ENCODE results near the gene CIPC. TPM values are rescaled to one million over a fixed set of nuclear protein-coding genes. Genes with fewer than 3 reads are reported as not detected.
A peak's percentile ranks its signal among the peaks of the same experiment; 100 is the strongest.

Gene CIPC
- total and polyA plus RNA-seq, 8 donors: 18.6 to 24.3 (median 21.8) TPM

DNA sequence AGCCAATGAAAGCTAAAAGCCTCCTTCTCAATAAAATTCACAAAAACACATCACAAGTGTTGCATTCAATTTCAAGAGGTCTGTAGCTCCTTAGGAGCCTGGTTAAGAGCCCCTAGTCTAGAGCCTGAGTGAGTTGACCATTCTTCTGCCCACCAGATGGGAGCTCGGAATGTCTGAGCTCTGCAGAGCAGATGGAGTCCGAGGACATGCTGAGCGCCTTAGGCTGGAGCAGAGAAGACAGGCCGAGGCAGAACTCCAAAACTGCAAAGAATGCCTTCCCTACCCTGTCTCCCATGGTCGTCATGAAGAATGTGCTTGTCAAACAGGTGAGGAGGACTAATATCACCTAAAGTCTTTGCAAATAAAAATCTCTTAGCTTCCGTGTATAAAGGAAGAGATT, 11.6 kb downstream of the CIPC start:
- H3K4me3 ChIP-seq: no peak overlapping the region
- TF ChIP-seq, protein P1, sequence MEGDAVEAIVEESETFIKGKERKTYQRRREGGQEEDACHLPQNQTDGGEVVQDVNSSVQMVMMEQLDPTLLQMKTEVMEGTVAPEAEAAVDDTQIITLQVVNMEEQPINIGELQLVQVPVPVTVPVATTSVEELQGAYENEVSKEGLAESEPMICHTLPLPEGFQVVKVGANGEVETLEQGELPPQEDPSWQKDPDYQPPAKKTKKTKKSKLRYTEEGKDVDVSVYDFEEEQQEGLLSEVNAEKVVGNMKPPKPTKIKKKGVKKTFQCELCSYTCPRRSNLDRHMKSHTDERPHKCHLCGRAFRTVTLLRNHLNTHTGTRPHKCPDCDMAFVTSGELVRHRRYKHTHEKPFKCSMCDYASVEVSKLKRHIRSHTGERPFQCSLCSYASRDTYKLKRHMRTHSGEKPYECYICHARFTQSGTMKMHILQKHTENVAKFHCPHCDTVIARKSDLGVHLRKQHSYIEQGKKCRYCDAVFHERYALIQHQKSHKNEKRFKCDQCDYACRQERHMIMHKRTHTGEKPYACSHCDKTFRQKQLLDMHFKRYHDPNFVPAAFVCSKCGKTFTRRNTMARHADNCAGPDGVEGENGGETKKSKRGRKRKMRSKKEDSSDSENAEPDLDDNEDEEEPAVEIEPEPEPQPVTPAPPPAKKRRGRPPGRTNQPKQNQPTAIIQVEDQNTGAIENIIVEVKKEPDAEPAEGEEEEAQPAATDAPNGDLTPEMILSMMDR (IDR thresholded peaks at IDR 0.05): no peak
- H3K27me3 ChIP-seq: no peaks in the 10 kb centered on the region
- DNase-seq (no peak), ATAC-seq (no peak)
- H3K36me3 ChIP-seq: peaks cover 0 to 77% of the 10 kb centered on the region in 2 donors
- intact Hi-C loops (cut with DNase I): no loop called here
- H3K27ac ChIP-seq: no peak overlapping the region
- no peaks in the 10 kb centered on the region for H3K9me3 ChIP-seq
- H3K4me1 ChIP-seq: no peaks in the 10 kb centered on the region

DNA sequence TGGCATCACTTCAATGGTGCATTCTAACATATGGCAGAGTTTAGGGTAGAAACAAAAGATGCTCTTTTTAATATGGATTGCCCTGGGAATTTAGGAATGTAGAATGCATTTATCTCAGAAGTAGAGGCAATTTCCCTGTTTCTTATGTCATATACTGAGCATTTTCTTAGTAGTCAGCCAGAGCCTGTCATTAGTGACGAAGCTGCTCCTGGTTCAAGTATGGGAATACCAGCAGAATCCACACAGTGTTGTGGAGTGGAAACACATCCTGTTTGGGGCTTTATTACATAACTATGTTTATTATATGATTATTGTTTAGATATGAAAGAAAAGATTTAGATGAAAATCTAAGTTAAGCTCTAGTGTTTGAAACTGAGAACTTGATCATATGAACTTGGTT, 12.2 kb downstream of the CIPC start:
- TF ChIP-seq, protein P1 (IDR thresholded peaks at IDR 0.05): no peak
- H3K4me3 ChIP-seq: no peak overlapping the region
- H3K27me3 ChIP-seq: no peaks in the 10 kb centered on the region
- H3K9me3 ChIP-seq: no peaks in the 10 kb centered on the region
- no peak for DNase-seq
- peak overlapping the region in 1 of 2 donors; percentile 46 for H3K27ac ChIP-seq
- intact Hi-C loops (cut with DNase I): no loop called here
- no peaks in the 10 kb centered on the region for H3K4me1 ChIP-seq
- peaks cover 0 to 84% of the 10 kb centered on the region in 2 donors for H3K36me3 ChIP-seq
- no peak for ATAC-seq

DNA sequence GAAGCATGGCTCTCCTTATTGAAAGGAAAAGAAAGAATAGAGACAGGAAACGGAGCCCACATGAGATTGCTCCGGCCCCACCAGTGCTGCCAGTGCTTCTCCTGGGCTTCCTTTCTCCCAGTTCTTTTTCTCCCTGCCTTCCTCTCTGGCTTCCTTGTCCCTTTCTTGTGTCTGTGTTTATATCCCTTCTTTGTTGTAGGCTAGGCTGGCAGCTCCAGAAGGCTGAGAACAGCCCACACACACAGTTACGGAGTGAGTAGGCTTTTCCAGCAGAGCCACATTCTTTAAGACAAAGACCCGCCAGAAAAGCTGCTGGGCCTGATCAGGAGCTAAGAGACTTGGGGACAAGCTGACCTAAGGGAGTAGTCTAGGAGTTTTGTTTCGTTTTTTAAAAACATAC, 13.0 kb downstream of the CIPC start:
- peaks cover 0 to 80% of the 10 kb centered on the region in 2 donors for H3K36me3 ChIP-seq
- ATAC-seq (peak; percentile 74), DNase-seq (peak in 1 of 4 donors; percentile 81)
- no peak overlapping the region for H3K4me3 ChIP-seq
- no peaks in the 10 kb centered on the region for H3K4me1 ChIP-seq
- TF ChIP-seq, protein P1 (IDR thresholded peaks at IDR 0.05): no peak
- H3K27ac ChIP-seq: peak overlapping the region; percentile 24 to 46
- H3K9me3 ChIP-seq: no peaks in the 10 kb centered on the region
- intact Hi-C loops (cut with DNase I): no loop called here
- no peaks in the 10 kb centered on the region for H3K27me3 ChIP-seq

DNA sequence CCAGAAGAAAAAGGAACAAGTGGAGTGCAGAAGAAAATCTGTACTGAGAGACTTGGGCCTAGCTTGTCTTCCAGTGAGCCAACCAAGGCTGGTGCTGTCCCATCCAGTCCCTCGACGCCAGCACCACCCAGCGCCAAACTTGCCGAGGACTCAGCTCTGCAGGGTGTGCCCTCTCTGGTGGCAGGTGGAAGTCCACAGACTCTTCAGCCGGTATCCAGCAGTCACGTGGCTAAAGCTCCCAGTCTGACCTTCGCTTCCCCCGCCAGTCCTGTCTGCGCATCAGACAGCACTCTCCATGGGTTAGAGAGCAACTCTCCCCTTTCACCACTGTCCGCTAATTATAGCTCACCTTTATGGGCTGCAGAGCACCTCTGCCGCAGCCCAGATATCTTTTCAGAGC, 15.6 kb downstream of the CIPC start:
- ATAC-seq: no peak
- no peaks in the 10 kb centered on the region for H3K4me1 ChIP-seq
- H3K27me3 ChIP-seq: no peaks in the 10 kb centered on the region
- H3K4me3 ChIP-seq: no peak overlapping the region
- peaks cover 0 to 75% of the 10 kb centered on the region in 2 donors for H3K36me3 ChIP-seq
- TF ChIP-seq, protein P1 (IDR thresholded peaks at IDR 0.05): no peak
- no peak overlapping the region for H3K27ac ChIP-seq
- no peak for DNase-seq
- H3K9me3 ChIP-seq: no peaks in the 10 kb centered on the region
- intact Hi-C loops (cut with DNase I): no loop called here

DNA sequence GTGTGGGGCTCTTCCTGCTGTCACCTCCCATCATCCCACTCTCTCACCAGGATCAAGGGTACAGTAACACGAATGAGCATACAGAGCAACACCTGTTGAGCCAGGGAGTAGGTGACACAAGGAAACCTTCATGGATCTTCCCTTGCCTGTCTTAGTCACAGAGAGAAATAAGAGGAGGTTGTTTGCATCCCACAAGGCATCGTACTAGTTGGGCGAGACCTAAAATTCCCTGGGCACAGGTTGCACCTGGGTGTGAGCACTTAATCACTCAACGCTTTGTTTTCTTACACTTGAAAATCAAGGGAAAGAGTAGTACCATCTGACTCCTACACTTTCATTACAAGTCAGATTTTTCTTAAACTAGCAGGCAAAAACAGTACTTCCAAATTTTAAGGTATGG, 16.6 kb downstream of the CIPC start:
- H3K36me3 ChIP-seq: peaks cover 0 to 73% of the 10 kb centered on the region in 2 donors
- no peaks in the 10 kb centered on the region for H3K4me1 ChIP-seq
- TF ChIP-seq, protein P1 (IDR thresholded peaks at IDR 0.05): no peak
- DNase-seq: peak in 1 of 4 donors; percentile 30
- no peaks in the 10 kb centered on the region for H3K9me3 ChIP-seq
- intact Hi-C loops (cut with DNase I): no loop called here
- no peak overlapping the region for H3K27ac ChIP-seq
- no peak overlapping the region for H3K4me3 ChIP-seq
- peak; percentile 42 for ATAC-seq
- H3K27me3 ChIP-seq: no peaks in the 10 kb centered on the region
